ENCODE data around the gene REELD1.

Gene REELD1

GRCh38 chr4:146179784-146180370, 34.5 kb upstream of the REELD1 start:
- TF ChIP-seq, protein P1, sequence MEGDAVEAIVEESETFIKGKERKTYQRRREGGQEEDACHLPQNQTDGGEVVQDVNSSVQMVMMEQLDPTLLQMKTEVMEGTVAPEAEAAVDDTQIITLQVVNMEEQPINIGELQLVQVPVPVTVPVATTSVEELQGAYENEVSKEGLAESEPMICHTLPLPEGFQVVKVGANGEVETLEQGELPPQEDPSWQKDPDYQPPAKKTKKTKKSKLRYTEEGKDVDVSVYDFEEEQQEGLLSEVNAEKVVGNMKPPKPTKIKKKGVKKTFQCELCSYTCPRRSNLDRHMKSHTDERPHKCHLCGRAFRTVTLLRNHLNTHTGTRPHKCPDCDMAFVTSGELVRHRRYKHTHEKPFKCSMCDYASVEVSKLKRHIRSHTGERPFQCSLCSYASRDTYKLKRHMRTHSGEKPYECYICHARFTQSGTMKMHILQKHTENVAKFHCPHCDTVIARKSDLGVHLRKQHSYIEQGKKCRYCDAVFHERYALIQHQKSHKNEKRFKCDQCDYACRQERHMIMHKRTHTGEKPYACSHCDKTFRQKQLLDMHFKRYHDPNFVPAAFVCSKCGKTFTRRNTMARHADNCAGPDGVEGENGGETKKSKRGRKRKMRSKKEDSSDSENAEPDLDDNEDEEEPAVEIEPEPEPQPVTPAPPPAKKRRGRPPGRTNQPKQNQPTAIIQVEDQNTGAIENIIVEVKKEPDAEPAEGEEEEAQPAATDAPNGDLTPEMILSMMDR (IDR thresholded peaks at IDR 0.05; ENCODE audit: insufficient read depth, missing control alignments) = no peak
- FAIRE-seq (no peak), DNase-seq (ENCODE audit: insufficient read length, low spot score) (no peak)

DNA sequence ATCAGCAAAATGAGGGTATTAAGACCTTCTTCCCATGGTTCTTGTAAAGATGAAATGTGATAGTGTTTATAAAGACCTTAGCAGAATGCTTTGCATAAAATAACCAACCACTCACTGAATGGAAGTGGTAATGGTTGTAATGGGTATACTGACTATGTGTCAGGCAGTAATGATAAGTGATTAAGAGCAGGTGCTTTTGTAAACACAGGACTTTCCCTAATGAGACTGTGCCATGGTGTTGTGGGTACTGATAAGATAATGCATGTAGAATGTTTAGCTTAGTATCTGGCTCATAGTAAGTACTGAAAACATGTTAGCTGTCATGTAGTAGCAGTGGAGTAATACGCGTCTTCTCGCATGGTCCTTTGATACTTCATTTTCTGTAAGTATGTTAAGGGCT, 31.9 kb upstream of the REELD1 start:
- peak; percentile 60 for FAIRE-seq
- TF ChIP-seq, protein P1 (IDR thresholded peaks at IDR 0.05; ENCODE audit: insufficient read depth, missing control alignments) = no peak
- no peak for DNase-seq (ENCODE audit: insufficient read length, low spot score)

- DNase-seq (ENCODE audit: insufficient read length, low spot score) (no peak), FAIRE-seq (no peak)
- TF ChIP-seq, protein P1 (IDR thresholded peaks at IDR 0.05; ENCODE audit: insufficient read depth, missing control alignments) = no peak
Measured at GRCh38 chr4:146183209-146183608, 31.1 kb upstream of the REELD1 start.

DNA sequence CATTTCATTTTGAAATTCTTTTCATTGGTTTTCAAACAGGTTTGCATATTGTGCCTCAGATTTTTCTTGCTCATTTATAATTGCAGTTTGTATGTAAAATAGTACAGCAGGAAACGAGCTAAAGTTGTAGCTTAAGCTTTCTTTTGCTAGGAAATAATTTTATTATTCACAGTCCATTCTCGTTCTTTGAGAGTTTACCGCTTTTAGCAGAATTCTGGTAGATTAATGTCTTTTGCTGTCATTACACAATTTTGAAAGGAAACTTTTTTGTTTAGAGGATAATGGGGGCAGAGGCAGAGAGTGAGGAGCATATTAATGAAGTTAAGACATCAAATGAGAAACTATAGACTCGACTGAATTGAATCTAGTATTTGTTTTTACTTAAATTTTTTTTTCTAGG, 28.3 kb upstream of the REELD1 start:
- TF ChIP-seq, protein P1 (IDR thresholded peaks at IDR 0.05; ENCODE audit: insufficient read depth, missing control alignments) = no peak
- FAIRE-seq (no peak), DNase-seq (ENCODE audit: insufficient read length, low spot score) (no peak)

- DNase-seq (ENCODE audit: insufficient read length, low spot score) (no peak), FAIRE-seq (no peak)
- TF ChIP-seq, protein P1 (IDR thresholded peaks at IDR 0.05; ENCODE audit: insufficient read depth, missing control alignments) = no peak
Measured at GRCh38 chr4:146186596-146186995, 27.7 kb upstream of the REELD1 start.

- TF ChIP-seq, protein P1 (IDR thresholded peaks at IDR 0.05; ENCODE audit: insufficient read depth, missing control alignments) = no peak
- FAIRE-seq = no peak
- no peak for DNase-seq (ENCODE audit: insufficient read length, low spot score)
Measured at GRCh38 chr4:146190456-146190855, 23.9 kb upstream of the REELD1 start.

GRCh38 chr4:146191766-146192458, 22.4 kb upstream of the REELD1 start:
- DNase-seq (ENCODE audit: insufficient read length, low spot score) (no peak), FAIRE-seq (no peak)
- TF ChIP-seq, protein P1 (IDR thresholded peaks at IDR 0.05; ENCODE audit: insufficient read depth, missing control alignments) = no peak
